Psoas muscle (tissue), 8 donors: Measurements from ENCODE around the gene MBTPS1. TPM values are rescaled to one million over a fixed set of nuclear protein-coding genes. Genes with fewer than 3 reads are reported as not detected.

Experiments used
- ATAC-seq, 4 donors: fragments of 200-7000 bp; cut with Tn5 transposase; one replicate each; pipeline ENCODE4 v1.9.1; 2020; ENCODE audit warnings: moderate library complexity in 3 of 4, mild to moderate bottlenecking in 2 of 4
- DNase-seq, 2 donors: peaks; one replicate each; pipeline ENCODE4 v3.0.0-alpha.2; 2020
- H3K27ac ChIP-seq: fragments of 200-600 bp; one replicate; pipeline ENCODE4 v1.8.0; 2022
- H3K27me3 ChIP-seq, 3 donors: fragments of 200-600 bp in 1 of 3; one replicate each; pipeline versions ENCODE4 v1.6.1 to v1.8.0; 2013 to 2022; ENCODE audit warnings: low read length in 2 of 3, mild to moderate bottlenecking in 2 of 3, moderate library complexity in 1 of 3; ENCODE audit not compliant: insufficient read depth in 3 of 3
- H3K36me3 ChIP-seq, 2 donors: fragments of 200-600 bp in 1 of 2; one replicate each; pipeline versions ENCODE4 v1.6.1 to v1.8.0; 2013 to 2022; ENCODE audit warnings: low read depth in 1 of 2, mild to moderate bottlenecking in 1 of 2, moderate library complexity in 1 of 2; ENCODE audit not compliant: insufficient read depth in 1 of 2
- H3K4me1 ChIP-seq: fragments of 200-600 bp; one replicate; pipeline ENCODE4 v1.8.0; 2022
- H3K4me3 ChIP-seq: fragments of 200-600 bp; one replicate; pipeline ENCODE4 v1.8.0; 2022; ENCODE audit warnings: mild to moderate bottlenecking
- H3K9me3 ChIP-seq: fragments of 200-600 bp; one replicate; pipeline ENCODE4 v1.8.0; 2022
- WGBS, 3 donors: extraction: QIAGEN DNeasy Blood & Tissue Kit; methylation state at CpG; one replicate each; pipeline versions ENCODE4 v1.1.6 to v1.1.7; 2013; 5-methylcytosine and 5-hydroxymethylcytosine counted together
- intact Hi-C, 2 donors: fragments of 100-400 bp; cut with DNase I; formaldehyde crosslinking; loops; one replicate each; pipeline versions ENCODE4 v1.11.0 to v1.14.2; 2022
- polyA plus RNA-seq, 3 donors: library from polyadenylated mRNA; stranded (reverse); fragments of 200-250 nt; gene quantifications; one replicate each; pipeline ENCODE4 v1.2.3, GENCODE V29; 2013
- total RNA-seq, 4 donors: library from RNA; stranded (reverse); fragmentation: NEBNext Ultra II Directional in 2 of 4; extraction: Animal tissue kit (Norgen Biotek cat#: 25700) in 2 of 4; gene quantifications; one replicate each; pipeline versions ENCODE4 v1.2.1 to v1.2.4, GENCODE V29; 2021 to 2023
- TF ChIP-seq, protein P1 (sequence below): fragments of 200-600 bp; IDR thresholded peaks from one replicate; pipeline ENCODE4 v1.8.0; 2022; ENCODE audit warnings: antibody characterized with exemption
- donor health status: healthy with polysubstance abuse.
- donor health status: DM: no; HTN: no; CAD: no; lungs with moderate emphysema.
- donor health status: Bipolar disorder and iron deficiency.
- donor health status: healthy.
- donor health status: DM: yes; HTN: yes; CAD: no.
- donor health status: DM: no; HTN: no; CAD: no.
- donor health status: DM: no; HTN: no; CAD: no.
- donor health status: DM: yes; HTN: yes; CAD: no.

Gene MBTPS1
- total and polyA plus RNA-seq, 7 donors, result 18.6 to 31.8 (median 28.8) TPM

DNA sequence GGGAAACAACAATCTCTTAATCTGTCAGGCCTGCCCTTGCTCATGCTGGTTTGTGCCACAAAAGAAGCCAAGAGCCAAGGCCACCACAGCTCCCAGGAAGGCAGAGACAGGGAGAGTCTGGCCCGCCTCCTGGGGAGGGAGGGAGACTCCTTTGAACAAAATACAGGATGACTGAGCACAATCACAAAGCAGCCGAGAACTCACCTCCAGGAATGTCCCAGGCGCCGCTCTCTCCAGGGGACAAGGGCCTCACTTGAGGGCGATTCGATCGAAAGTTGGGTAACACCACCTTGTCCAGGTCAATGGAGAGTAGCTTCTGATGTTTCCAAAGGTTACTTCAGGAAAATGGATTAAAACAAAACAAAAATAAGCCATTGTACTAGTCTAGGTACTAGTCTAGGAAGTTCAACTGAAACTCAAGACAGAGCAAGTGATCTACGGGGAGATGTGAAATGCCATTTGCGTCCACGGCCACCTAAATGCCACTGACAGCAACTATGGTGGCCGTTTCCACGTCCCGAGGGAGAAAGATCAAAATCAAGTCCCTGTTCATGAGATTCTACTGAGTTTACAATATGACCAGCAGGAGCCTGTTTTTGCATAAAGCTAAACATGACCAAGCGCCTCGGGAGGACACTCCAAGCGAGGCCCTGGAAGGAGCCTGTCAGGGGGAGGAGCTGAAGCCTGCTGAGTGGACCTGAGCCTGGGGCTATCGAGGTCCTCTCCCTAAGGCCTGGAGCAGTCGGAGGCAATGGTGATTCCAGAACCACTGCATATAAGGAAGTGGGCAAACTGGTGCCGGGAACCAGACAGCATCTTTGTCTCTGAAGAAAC, 60.7 kb downstream of the MBTPS1 start:
- intact Hi-C loops, result no loop called here
- WGBS, 3 donors, result 89 to 92% (median 91%) methylated on average over 19 of the region's 19 CpGs
- TF ChIP-seq, protein P1, sequence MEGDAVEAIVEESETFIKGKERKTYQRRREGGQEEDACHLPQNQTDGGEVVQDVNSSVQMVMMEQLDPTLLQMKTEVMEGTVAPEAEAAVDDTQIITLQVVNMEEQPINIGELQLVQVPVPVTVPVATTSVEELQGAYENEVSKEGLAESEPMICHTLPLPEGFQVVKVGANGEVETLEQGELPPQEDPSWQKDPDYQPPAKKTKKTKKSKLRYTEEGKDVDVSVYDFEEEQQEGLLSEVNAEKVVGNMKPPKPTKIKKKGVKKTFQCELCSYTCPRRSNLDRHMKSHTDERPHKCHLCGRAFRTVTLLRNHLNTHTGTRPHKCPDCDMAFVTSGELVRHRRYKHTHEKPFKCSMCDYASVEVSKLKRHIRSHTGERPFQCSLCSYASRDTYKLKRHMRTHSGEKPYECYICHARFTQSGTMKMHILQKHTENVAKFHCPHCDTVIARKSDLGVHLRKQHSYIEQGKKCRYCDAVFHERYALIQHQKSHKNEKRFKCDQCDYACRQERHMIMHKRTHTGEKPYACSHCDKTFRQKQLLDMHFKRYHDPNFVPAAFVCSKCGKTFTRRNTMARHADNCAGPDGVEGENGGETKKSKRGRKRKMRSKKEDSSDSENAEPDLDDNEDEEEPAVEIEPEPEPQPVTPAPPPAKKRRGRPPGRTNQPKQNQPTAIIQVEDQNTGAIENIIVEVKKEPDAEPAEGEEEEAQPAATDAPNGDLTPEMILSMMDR, result no peak
- DNase-seq (peak in 1 of 2 donors; percentile 12), ATAC-seq (peak in 1 of 4 donors; percentile 39)
- Histone ChIP-seq H3K4me3 (no peak overlapping the region), H3K27ac (no peak overlapping the region), H3K4me1 (no peaks in the 10 kb centered on the region), H3K9me3 (no peaks in the 10 kb centered on the region), H3K36me3 (peaks cover 3 to 90% of the 10 kb centered on the region in 2 donors), H3K27me3 (no peaks in the 10 kb centered on the region)

DNA sequence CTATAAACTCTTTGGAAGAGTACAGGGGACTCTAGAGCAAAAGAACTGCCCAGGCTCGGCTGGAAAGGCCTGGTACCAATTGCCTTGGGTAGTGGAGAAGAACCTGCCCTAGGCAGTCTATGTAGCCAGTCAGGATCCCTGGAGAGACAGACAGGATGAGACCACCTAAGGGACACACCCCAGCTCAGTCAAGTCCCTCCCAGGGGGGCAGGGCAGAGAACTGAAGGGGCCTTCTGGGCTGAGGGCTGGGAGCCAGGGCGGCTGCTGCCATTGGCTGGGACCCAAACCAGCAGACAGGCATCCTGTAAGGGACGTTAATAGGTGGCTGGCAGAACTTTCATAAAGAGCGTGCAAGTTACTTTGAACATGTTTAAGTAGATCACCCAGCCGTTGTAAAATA, 61.4 kb downstream of the MBTPS1 start:
- ATAC-seq (peak; percentile 34 to 64 (median 52)), DNase-seq (peak in 1 of 2 donors; percentile 50)
- H3K36me3 ChIP-seq, result peaks cover 3 to 84% of the 10 kb centered on the region in 2 donors
- TF ChIP-seq, protein P1, result no peak
- WGBS, 3 donors, result 33 to 41% (median 37%) methylated on average over 5 of the region's 5 CpGs
- intact Hi-C loops, result no loop called here
- H3K27me3 ChIP-seq, result no peaks in the 10 kb centered on the region
- no peaks in the 10 kb centered on the region for H3K9me3 ChIP-seq
- H3K4me1 ChIP-seq, result no peaks in the 10 kb centered on the region
- no peak overlapping the region for H3K4me3 ChIP-seq
- no peak overlapping the region for H3K27ac ChIP-seq

DNA sequence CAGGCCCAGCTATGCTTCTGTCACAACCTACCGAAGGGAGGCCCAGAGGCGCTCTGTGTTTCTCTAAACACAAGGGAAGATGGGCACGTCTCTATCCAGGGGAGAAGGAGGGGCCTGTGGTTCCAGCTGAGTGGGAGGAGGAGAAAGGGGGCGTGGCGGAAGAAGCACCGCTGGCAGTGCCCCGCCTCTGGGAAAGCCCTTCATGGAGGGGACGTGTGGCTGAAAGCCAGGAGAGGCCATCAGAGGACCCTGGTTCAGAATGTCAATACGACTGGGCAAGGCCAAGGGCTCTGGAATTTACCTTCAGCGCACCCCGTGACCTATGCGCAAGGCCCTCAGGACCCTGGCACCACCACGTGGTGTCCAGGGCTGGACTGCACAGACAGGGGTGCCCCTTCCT, 61.8 kb downstream of the MBTPS1 start:
- ATAC-seq, result no peak
- Histone ChIP-seq H3K9me3 (no peaks in the 10 kb centered on the region), H3K4me3 (no peak overlapping the region), H3K27ac (no peak overlapping the region), H3K36me3 (peaks cover 3 to 84% of the 10 kb centered on the region in 2 donors), H3K4me1 (no peaks in the 10 kb centered on the region), H3K27me3 (no peaks in the 10 kb centered on the region)
- DNase-seq, result peak in 1 of 2 donors; percentile 15
- intact Hi-C loops, result no loop called here
- TF ChIP-seq, protein P1, result no peak
- WGBS, 3 donors, result 82 to 88% (median 87%) methylated on average over 13 of the region's 13 CpGs

DNA sequence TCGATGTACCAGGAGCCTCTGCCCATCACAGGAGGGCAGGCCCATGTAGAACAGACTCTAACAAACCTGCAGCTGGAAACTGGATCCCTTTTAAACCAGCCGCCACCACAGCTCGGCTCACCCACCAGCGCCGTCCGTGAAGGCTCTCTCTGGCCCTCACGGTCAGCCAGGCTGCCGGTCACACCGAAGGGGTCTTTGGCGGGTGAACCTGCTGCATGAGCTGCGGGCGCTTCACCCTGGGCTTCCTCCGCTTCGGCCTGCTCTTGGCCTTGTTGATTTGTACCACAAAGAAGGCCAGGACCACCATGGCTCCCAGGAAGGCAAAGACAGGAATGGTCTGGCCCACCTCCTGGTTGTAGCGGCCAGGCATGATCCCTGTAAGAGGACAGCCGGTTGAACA, 62.5 kb downstream of the MBTPS1 start:
- no peak overlapping the region for H3K4me3 ChIP-seq
- DNase-seq (peak in 1 of 2 donors; percentile 39), ATAC-seq (no peak)
- H3K4me1 ChIP-seq, result no peaks in the 10 kb centered on the region
- intact Hi-C loops, result no loop called here
- H3K27ac ChIP-seq, result no peak overlapping the region
- TF ChIP-seq, protein P1, result no peak
- H3K9me3 ChIP-seq, result no peaks in the 10 kb centered on the region
- 95 to 96% (median 95%) methylated on average over 16 of the region's 16 CpGs for WGBS, 3 donors
- H3K27me3 ChIP-seq, result no peaks in the 10 kb centered on the region
- H3K36me3 ChIP-seq, result peaks cover 3 to 84% of the 10 kb centered on the region in 2 donors
